HepG2 (cell line): ENCODE results near the gene RAE1. TPM values are rescaled to one million over a fixed set of nuclear protein-coding genes. Genes with fewer than 3 reads are reported as not detected.

Experiments
- CCAR2 ChIP-seq: fragments of 200-400 bp; formaldehyde crosslinking; optimal IDR thresholded peaks from 2 replicates; pipeline ENCODE3; 2018; ENCODE audit warnings: low read depth, mild to moderate bottlenecking, low read length, moderate library complexity
- FOSL2 ChIP-seq: sonication (generic); formaldehyde crosslinking; IDR thresholded peaks from 2 replicates; pipeline ENCODE4 v1.4.0; 2020; ENCODE audit warnings: missing genetic modification reagents
- GFI1 ChIP-seq: sonication (generic); formaldehyde crosslinking; IDR thresholded peaks from 2 replicates; pipeline ENCODE4 v1.5.0; 2020; ENCODE audit warnings: missing genetic modification reagents, mild to moderate bottlenecking, borderline replicate concordance
- HDAC1 ChIP-seq: sonication (generic); formaldehyde crosslinking; IDR thresholded peaks from 2 replicates; pipeline ENCODE4 v1.5.1; 2020; ENCODE audit warnings: mild to moderate bottlenecking, missing genetic modification reagents
- ISX ChIP-seq: sonication (generic); formaldehyde crosslinking; conservative IDR thresholded peaks from 2 replicates; pipeline ENCODE4 v1.5.0; 2020; ENCODE audit warnings: missing genetic modification reagents
- MTA1 ChIP-seq: sonication (generic); formaldehyde crosslinking; IDR thresholded peaks from 2 replicates; pipeline ENCODE4 v1.4.0; 2020; ENCODE audit warnings: missing genetic modification reagents, mild to moderate bottlenecking, borderline replicate concordance
- SAP130 ChIP-seq: IDR thresholded peaks from 2 replicates; pipeline ENCODE4 v1.6.1; 2016; ENCODE audit warnings: low read depth
- STAG1 ChIP-seq: sonication (generic); formaldehyde crosslinking; IDR thresholded peaks from 2 replicates; pipeline ENCODE4 v1.4.0; 2020; ENCODE audit warnings: missing genetic modification reagents
- XRCC5 ChIP-seq: fragments of 200-400 bp; formaldehyde crosslinking; optimal IDR thresholded peaks from 2 replicates; pipeline ENCODE3; 2017; ENCODE audit warnings: mild to moderate bottlenecking, low read length
- ZBTB20 ChIP-seq: sonication (generic); formaldehyde crosslinking; IDR thresholded peaks from 2 replicates; pipeline ENCODE4 v1.8.1; 2023; ENCODE audit warnings: missing genetic modification reagents, low read depth, mild to moderate bottlenecking, borderline replicate concordance
- ZBTB46 ChIP-seq: sonication (generic); formaldehyde crosslinking; IDR thresholded peaks from 2 replicates; pipeline ENCODE4 v1.4.0; 2020; ENCODE audit warnings: mild to moderate bottlenecking, missing genetic modification reagents, borderline replicate concordance
- ZFP90 ChIP-seq: sonication (generic); formaldehyde crosslinking; IDR thresholded peaks from 2 replicates; pipeline ENCODE4 v1.8.0; 2022; ENCODE audit warnings: missing genetic modification reagents, mild to moderate bottlenecking, inconsistent platforms, borderline replicate concordance
- ZNF615 ChIP-seq: sonication (generic); formaldehyde crosslinking; IDR thresholded peaks from 2 replicates; pipeline ENCODE4 v1.5.0; 2020; ENCODE audit warnings: mild to moderate bottlenecking, missing genetic modification reagents, borderline replicate concordance
- ZNF782 ChIP-seq: sonication (generic); formaldehyde crosslinking; IDR thresholded peaks from 2 replicates; pipeline ENCODE4 v1.4.0; 2020; ENCODE audit warnings: missing genetic modification reagents, mild to moderate bottlenecking, borderline replicate concordance
- polyA plus RNA-seq, 8 experiments: library from polyadenylated mRNA; depleted of rRNA in 3 of 8; stranded (reverse) in 7 of 8; unstranded in 1 of 8; fragments of >200 nt; fragmentation: Illumina TruSeq in 4 of 8; extraction: Trizol in 4 of 8; gene quantifications; 2 replicates each; pipeline versions ENCODE4 v1.2.1 to v1.2.3, GENCODE V29; 2011 to 2016; ENCODE audit warnings: low read depth in 4 of 8, missing spikeins in 1 of 8, mixed read lengths in 1 of 8; ENCODE audit not compliant: insufficient read depth in 1 of 8
- total RNA-seq, 5 experiments: library from RNA; depleted of rRNA; stranded (reverse); fragments of >200 nt; fragmentation: Illumina TruSeq; extraction: Trizol; gene quantifications; 2 replicates each; pipeline ENCODE4 v1.2.3, GENCODE V29; 2016; ENCODE audit warnings: low read depth in 1 of 5
- TF ChIP-seq, protein P1 (sequence below): IDR thresholded peaks from 2 replicates; pipeline ENCODE4 v1.6.1; 2016; ENCODE audit warnings: low read depth, missing genetic modification reagents, missing compliant biosample characterization
- TF ChIP-seq, protein P2 (sequence below): sonication (generic); formaldehyde crosslinking; IDR thresholded peaks from 2 replicates; pipeline ENCODE4 v1.5.1; 2020; ENCODE audit warnings: missing genetic modification reagents, mild to moderate bottlenecking, borderline replicate concordance
- TF ChIP-seq, protein P3 (sequence below): sonication (generic); formaldehyde crosslinking; IDR thresholded peaks from 2 replicates; pipeline ENCODE4 v1.4.0; 2020; ENCODE audit warnings: missing genetic modification reagents

The RAE1 gene
- total and polyA plus RNA-seq, 2 of the 13 experiments (the other 11 are each of a cell fraction or from before 2014, with no cell fraction given) = 36.1 to 72.9 TPM

- TF ChIP-seq, protein P1, sequence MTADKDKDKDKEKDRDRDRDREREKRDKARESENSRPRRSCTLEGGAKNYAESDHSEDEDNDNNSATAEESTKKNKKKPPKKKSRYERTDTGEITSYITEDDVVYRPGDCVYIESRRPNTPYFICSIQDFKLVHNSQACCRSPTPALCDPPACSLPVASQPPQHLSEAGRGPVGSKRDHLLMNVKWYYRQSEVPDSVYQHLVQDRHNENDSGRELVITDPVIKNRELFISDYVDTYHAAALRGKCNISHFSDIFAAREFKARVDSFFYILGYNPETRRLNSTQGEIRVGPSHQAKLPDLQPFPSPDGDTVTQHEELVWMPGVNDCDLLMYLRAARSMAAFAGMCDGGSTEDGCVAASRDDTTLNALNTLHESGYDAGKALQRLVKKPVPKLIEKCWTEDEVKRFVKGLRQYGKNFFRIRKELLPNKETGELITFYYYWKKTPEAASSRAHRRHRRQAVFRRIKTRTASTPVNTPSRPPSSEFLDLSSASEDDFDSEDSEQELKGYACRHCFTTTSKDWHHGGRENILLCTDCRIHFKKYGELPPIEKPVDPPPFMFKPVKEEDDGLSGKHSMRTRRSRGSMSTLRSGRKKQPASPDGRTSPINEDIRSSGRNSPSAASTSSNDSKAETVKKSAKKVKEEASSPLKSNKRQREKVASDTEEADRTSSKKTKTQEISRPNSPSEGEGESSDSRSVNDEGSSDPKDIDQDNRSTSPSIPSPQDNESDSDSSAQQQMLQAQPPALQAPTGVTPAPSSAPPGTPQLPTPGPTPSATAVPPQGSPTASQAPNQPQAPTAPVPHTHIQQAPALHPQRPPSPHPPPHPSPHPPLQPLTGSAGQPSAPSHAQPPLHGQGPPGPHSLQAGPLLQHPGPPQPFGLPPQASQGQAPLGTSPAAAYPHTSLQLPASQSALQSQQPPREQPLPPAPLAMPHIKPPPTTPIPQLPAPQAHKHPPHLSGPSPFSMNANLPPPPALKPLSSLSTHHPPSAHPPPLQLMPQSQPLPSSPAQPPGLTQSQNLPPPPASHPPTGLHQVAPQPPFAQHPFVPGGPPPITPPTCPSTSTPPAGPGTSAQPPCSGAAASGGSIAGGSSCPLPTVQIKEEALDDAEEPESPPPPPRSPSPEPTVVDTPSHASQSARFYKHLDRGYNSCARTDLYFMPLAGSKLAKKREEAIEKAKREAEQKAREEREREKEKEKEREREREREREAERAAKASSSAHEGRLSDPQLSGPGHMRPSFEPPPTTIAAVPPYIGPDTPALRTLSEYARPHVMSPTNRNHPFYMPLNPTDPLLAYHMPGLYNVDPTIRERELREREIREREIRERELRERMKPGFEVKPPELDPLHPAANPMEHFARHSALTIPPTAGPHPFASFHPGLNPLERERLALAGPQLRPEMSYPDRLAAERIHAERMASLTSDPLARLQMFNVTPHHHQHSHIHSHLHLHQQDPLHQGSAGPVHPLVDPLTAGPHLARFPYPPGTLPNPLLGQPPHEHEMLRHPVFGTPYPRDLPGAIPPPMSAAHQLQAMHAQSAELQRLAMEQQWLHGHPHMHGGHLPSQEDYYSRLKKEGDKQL (CRISPR knock-in tag) = no peak
- TF ChIP-seq HDAC1 (peak; percentile 57), CCAR2 (no peak), ZBTB46 (CRISPR knock-in tag) (no peak), ZNF615 (CRISPR knock-in tag) (no peak), ISX (CRISPR knock-in tag) (no peak), MTA1 (CRISPR knock-in tag) (peak; percentile 76; the same call in 1 of the 2 replicates), ZFP90 (CRISPR knock-in tag) (no peak), GFI1 (no peak), XRCC5 (no peak), FOSL2 (CRISPR knock-in tag) (0 out of 2 replicates have a peak, but pooled peaks have one; percentile 40), ZBTB20 (peak; percentile 42; the same call in 1 of the 2 replicates), SAP130 (CRISPR knock-in tag) (peak; percentile 45; the same call in 1 of the 2 replicates), STAG1 (no peak), ZNF782 (CRISPR knock-in tag) (no peak)
- TF ChIP-seq, protein P2, sequence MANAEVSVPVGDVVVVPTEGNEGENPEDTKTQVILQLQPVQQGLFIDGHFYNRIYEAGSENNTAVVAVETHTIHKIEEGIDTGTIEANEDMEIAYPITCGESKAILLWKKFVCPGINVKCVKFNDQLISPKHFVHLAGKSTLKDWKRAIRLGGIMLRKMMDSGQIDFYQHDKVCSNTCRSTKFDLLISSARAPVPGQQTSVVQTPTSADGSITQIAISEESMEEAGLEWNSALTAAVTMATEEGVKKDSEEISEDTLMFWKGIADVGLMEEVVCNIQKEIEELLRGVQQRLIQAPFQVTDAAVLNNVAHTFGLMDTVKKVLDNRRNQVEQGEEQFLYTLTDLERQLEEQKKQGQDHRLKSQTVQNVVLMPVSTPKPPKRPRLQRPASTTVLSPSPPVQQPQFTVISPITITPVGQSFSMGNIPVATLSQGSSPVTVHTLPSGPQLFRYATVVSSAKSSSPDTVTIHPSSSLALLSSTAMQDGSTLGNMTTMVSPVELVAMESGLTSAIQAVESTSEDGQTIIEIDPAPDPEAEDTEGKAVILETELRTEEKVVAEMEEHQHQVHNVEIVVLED (CRISPR knock-in tag) = no peak
- TF ChIP-seq, protein P3, sequence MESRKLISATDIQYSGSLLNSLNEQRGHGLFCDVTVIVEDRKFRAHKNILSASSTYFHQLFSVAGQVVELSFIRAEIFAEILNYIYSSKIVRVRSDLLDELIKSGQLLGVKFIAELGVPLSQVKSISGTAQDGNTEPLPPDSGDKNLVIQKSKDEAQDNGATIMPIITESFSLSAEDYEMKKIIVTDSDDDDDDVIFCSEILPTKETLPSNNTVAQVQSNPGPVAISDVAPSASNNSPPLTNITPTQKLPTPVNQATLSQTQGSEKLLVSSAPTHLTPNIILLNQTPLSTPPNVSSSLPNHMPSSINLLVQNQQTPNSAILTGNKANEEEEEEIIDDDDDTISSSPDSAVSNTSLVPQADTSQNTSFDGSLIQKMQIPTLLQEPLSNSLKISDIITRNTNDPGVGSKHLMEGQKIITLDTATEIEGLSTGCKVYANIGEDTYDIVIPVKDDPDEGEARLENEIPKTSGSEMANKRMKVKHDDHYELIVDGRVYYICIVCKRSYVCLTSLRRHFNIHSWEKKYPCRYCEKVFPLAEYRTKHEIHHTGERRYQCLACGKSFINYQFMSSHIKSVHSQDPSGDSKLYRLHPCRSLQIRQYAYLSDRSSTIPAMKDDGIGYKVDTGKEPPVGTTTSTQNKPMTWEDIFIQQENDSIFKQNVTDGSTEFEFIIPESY (CRISPR knock-in tag) = no peak
These were observed 77.5 kb downstream of the RAE1 start (continued) for GRCh38 chr20:57428324-57429158.
